Colonic mucosa (tissue), 4 donors: ENCODE data around the gene TAS2R7. TPM values are rescaled to one million over a fixed set of nuclear protein-coding genes. Genes with fewer than 3 reads are reported as not detected.

Experiments used
- DNase-seq: peaks from one replicate; pipeline ENCODE4 v3.0.0-alpha.2; 2020
- H3K27ac ChIP-seq: fragments of 200-600 bp; one replicate; pipeline ENCODE4 v1.8.0; 2021
- H3K27me3 ChIP-seq: fragments of 200-600 bp; one replicate; pipeline ENCODE4 v1.8.0; 2021
- H3K36me3 ChIP-seq: fragments of 200-600 bp; one replicate; pipeline ENCODE4 v1.8.0; 2021
- H3K4me1 ChIP-seq: fragments of 200-600 bp; one replicate; pipeline ENCODE4 v1.8.0; 2021; ENCODE audit warnings: mild to moderate bottlenecking
- H3K4me3 ChIP-seq: fragments of 200-600 bp; one replicate; pipeline ENCODE4 v1.8.0; 2021
- H3K9ac ChIP-seq, 2 donors: one replicate each; pipeline ENCODE4 v1.7.0; 2013; ENCODE audit warnings: control low read depth in 2 of 2, low read depth in 2 of 2, low read length in 2 of 2
- H3K9me3 ChIP-seq: fragments of 200-600 bp; one replicate; pipeline ENCODE4 v1.8.0; 2021
- intact Hi-C: fragments of 100-400 bp; cut with DNase I; formaldehyde crosslinking; loops from one replicate; pipeline ENCODE4 v1.14.1; 2022
- total RNA-seq, 2 donors: library from RNA; stranded (reverse); fragmentation: NEBNext Ultra II Directional in 1 of 2; extraction: Animal tissue kit (Norgen Biotek cat#: 25700) in 1 of 2; gene quantifications; one replicate each; pipeline ENCODE4 v1.2.1, GENCODE V29; 2021
- TF ChIP-seq, protein P1 (sequence below): fragments of 200-600 bp; IDR thresholded peaks from one replicate; pipeline ENCODE4 v1.8.0; 2022; ENCODE audit warnings: antibody characterized with exemption, mild to moderate bottlenecking
- donor health status: healthy.
- donor health status: DM: no; HTN: no; CAD: no.
- donor health status: DM: no; HTN: no; CAD: no.

Gene TAS2R7
- total RNA-seq, 2 donors from 2014 or later, result not detected

- DNase-seq, result no peak
- Histone ChIP-seq H3K9ac (no peak overlapping the region), H3K36me3 (no peaks in the 10 kb centered on the region), H3K4me1 (no peaks in the 10 kb centered on the region), H3K9me3 (no peaks in the 10 kb centered on the region), H3K27ac (no peak overlapping the region), H3K4me3 (no peak overlapping the region), H3K27me3 (no peaks in the 10 kb centered on the region)
- TF ChIP-seq, protein P1, sequence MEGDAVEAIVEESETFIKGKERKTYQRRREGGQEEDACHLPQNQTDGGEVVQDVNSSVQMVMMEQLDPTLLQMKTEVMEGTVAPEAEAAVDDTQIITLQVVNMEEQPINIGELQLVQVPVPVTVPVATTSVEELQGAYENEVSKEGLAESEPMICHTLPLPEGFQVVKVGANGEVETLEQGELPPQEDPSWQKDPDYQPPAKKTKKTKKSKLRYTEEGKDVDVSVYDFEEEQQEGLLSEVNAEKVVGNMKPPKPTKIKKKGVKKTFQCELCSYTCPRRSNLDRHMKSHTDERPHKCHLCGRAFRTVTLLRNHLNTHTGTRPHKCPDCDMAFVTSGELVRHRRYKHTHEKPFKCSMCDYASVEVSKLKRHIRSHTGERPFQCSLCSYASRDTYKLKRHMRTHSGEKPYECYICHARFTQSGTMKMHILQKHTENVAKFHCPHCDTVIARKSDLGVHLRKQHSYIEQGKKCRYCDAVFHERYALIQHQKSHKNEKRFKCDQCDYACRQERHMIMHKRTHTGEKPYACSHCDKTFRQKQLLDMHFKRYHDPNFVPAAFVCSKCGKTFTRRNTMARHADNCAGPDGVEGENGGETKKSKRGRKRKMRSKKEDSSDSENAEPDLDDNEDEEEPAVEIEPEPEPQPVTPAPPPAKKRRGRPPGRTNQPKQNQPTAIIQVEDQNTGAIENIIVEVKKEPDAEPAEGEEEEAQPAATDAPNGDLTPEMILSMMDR, result no peak
- intact Hi-C loops, result no loop called here
Measured at GRCh38 chr12:10838461-10838860, 36.0 kb upstream of the TAS2R7 start.

DNA sequence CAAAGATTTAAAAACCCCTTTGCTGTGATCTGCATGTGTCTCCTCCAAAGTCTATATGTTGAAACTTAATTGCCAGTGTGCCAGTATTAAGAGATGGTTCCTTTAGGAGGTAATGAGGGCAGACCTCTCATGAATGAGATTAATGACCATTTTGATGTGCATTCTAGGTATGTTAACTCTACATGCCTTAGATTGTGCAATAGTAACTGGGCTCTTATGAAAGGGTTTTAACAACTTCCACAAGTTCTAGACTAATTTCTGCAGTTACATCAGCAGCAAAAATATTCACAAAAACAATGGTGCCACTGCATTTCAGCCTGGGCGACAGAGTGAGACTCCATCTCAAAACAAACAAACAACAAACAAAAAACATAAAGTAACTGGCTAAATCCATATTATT lies 27.6 kb upstream of the TAS2R7 start:
- Histone ChIP-seq H3K27ac (no peak overlapping the region), H3K36me3 (no peaks in the 10 kb centered on the region), H3K9me3 (no peaks in the 10 kb centered on the region), H3K4me3 (no peak overlapping the region), H3K27me3 (no peaks in the 10 kb centered on the region), H3K4me1 (no peaks in the 10 kb centered on the region), H3K9ac (no peak overlapping the region)
- TF ChIP-seq, protein P1, result no peak
- intact Hi-C loops, result no loop called here
- DNase-seq, result no peak

GRCh38 chr12:10826258-10826657 lies 23.8 kb upstream of the TAS2R7 start, which contains the start of gene TAS2R10:
TAS2R10 (minus strand) TSS chr12:10826358; CDS start chr12:10826269, 89 bp downstream.
- Histone ChIP-seq H3K4me3 (no peak within 1 kb of the TSS), H3K36me3 (no peaks in the 10 kb centered on the region), H3K27ac (no peak within 1 kb of the TSS), H3K9me3 (no peaks in the 10 kb centered on the region), H3K27me3 (no peaks in the 10 kb centered on the region), H3K9ac (no peak within 1 kb of the TSS), H3K4me1 (no peaks in the 10 kb centered on the region)
- TF ChIP-seq, protein P1, result no peak
- intact Hi-C loops, result no loop called here
- no peak for DNase-seq

GRCh38 chr12:10824957-10825356 lies 22.5 kb upstream of the TAS2R7 start:
- Histone ChIP-seq H3K4me3 (no peak overlapping the region), H3K27ac (no peak overlapping the region), H3K36me3 (no peaks in the 10 kb centered on the region), H3K4me1 (no peaks in the 10 kb centered on the region), H3K9me3 (no peaks in the 10 kb centered on the region), H3K9ac (no peak overlapping the region), H3K27me3 (no peaks in the 10 kb centered on the region)
- intact Hi-C loops, result no loop called here
- TF ChIP-seq, protein P1, result no peak
- no peak for DNase-seq

GRCh38 chr12:10811883-10812536 lies 9.6 kb upstream of the TAS2R7 start:
- Histone ChIP-seq H3K4me1 (no peaks in the 10 kb centered on the region), H3K36me3 (no peaks in the 10 kb centered on the region), H3K27me3 (no peaks in the 10 kb centered on the region), H3K9me3 (no peaks in the 10 kb centered on the region), H3K4me3 (no peak overlapping the region), H3K27ac (no peak overlapping the region), H3K9ac (no peak overlapping the region)
- TF ChIP-seq, protein P1, result no peak
- intact Hi-C loops, result no loop called here
- DNase-seq, result no peak
